Endodermal cell (in vitro differentiated cells): Measurements from ENCODE around the gene DNAJC3. TPM values are rescaled to one million over a fixed set of nuclear protein-coding genes. Genes with fewer than 3 reads are reported as not detected.

Experiments
- DNase-seq: peaks from one replicate; pipeline ENCODE4 v3.0.0-alpha.2; 2017
- H3K27ac ChIP-seq: 2 replicates; pipeline ENCODE4 v1.5.1; 2013; ENCODE audit warnings: mild to moderate bottlenecking, low read depth, low read length, moderate library complexity
- H3K27me3 ChIP-seq: 2 replicates; pipeline ENCODE4 v1.6.1; 2013; ENCODE audit warnings: mild to moderate bottlenecking, low read length, moderate library complexity; ENCODE audit not compliant: insufficient read depth, control insufficient read depth, poor library complexity, severe bottlenecking
- H3K36me3 ChIP-seq: 2 replicates; pipeline ENCODE4 v1.7.0; 2013; ENCODE audit warnings: mild to moderate bottlenecking, low read length, moderate library complexity; ENCODE audit not compliant: control insufficient read depth, insufficient read depth
- H3K4me1 ChIP-seq: one replicate; pipeline ENCODE4 v1.7.0; 2013; ENCODE audit warnings: low read length; ENCODE audit not compliant: control insufficient read depth, insufficient read depth
- H3K4me3 ChIP-seq: 2 replicates; pipeline ENCODE4 v1.5.1; 2013; ENCODE audit warnings: mild to moderate bottlenecking, low read length, moderate library complexity
- H3K9ac ChIP-seq: 2 replicates; pipeline ENCODE4 v1.6.1; 2013; ENCODE audit warnings: mild to moderate bottlenecking, low read length, moderate library complexity; ENCODE audit not compliant: poor library complexity, severe bottlenecking; ENCODE audit errors: extremely low read depth
- H3K9me3 ChIP-seq: 2 replicates; pipeline ENCODE4 v1.6.1; 2013; ENCODE audit warnings: mild to moderate bottlenecking, low read length, moderate library complexity; ENCODE audit not compliant: control insufficient read depth
- H3K27ac Mint-ChIP-seq: 2 replicates; pipeline ENCODE4 v1.8.0; 2020; ENCODE audit warnings: mixed read lengths
- H3K27me3 Mint-ChIP-seq: 2 replicates; pipeline ENCODE4 v1.8.0; 2021; ENCODE audit warnings: mild to moderate bottlenecking, mixed read lengths; ENCODE audit not compliant: insufficient read depth
- H3K36me3 Mint-ChIP-seq: 2 replicates; pipeline ENCODE4 v1.8.0; 2020; ENCODE audit warnings: low read depth, mixed read lengths
- H3K4me1 Mint-ChIP-seq: 2 replicates; pipeline ENCODE4 v1.8.0; 2020; ENCODE audit warnings: mixed read lengths
- H3K4me3 Mint-ChIP-seq: 2 replicates; pipeline ENCODE4 v1.8.0; 2020; ENCODE audit warnings: mild to moderate bottlenecking, moderate library complexity, mixed read lengths
- H3K9me3 Mint-ChIP-seq: 2 replicates; pipeline ENCODE4 v1.8.0; 2020; ENCODE audit warnings: mild to moderate bottlenecking, mixed read lengths
- CTCF ChIP-seq: fragments of 200-600 bp; sonication (generic); conservative IDR thresholded peaks from 2 replicates; pipeline ENCODE4 v1.5.0; 2021; ENCODE audit warnings: antibody characterized with exemption, mild to moderate bottlenecking
- whole genome bisulfite sequencing, 2 experiments: methylation state at CpG; one replicate each; pipeline versions ENCODE4 v1.1.5 to v1.1.7; 2013; ENCODE audit warnings: missing lambda C conversion rate in 2 of 2, mixed read lengths in 1 of 2; ENCODE audit not compliant: insufficient coverage in 1 of 2, insufficient read length in 1 of 2; 5-methylcytosine and 5-hydroxymethylcytosine counted together
- total RNA-seq, 2 donors: library from RNA; stranded (reverse); fragmentation: NEBNext Ultra II Directional in 1 of 2; extraction: Animal tissue kit (Norgen Biotek cat#: 25700) in 1 of 2; gene quantifications; 2 replicates in 1 of 2; 3 replicates in 1 of 2; pipeline ENCODE4 v1.2.1, GENCODE V29; 2021

The DNAJC3 gene
- total RNA-seq, 2 donors from 2014 or later, result 20.6 to 31.5 TPM

- Histone ChIP-seq H3K4me3 (no peak overlapping the region), H3K36me3 (no peaks in the 10 kb centered on the region), H3K9ac (no peak overlapping the region), H3K27ac (no peak overlapping the region), H3K4me1 (no peaks in the 10 kb centered on the region), H3K9me3 (peaks cover 8% of the 10 kb centered on the region), H3K27me3 (no peaks in the 10 kb centered on the region)
- Mint-ChIP-seq H3K4me1 (peaks cover 10% of the 10 kb centered on the region), H3K9me3 (no peaks in the 10 kb centered on the region), H3K36me3 (peaks cover 1% of the 10 kb centered on the region), H3K27me3 (no peaks in the 10 kb centered on the region), H3K4me3 (no peak overlapping the region), H3K27ac (peak overlapping the region; percentile 33)
- WGBS, 2 experiments, result 89 to 91% methylated on average over 5 to 6 of the region's 6 CpGs
- TF ChIP-seq CTCF, result no peak
- DNase-seq, result no peak
These were observed 20.2 kb downstream of the DNAJC3 start for GRCh38 chr13:95697052-95697680.

- Histone ChIP-seq H3K9me3 (peaks cover 8% of the 10 kb centered on the region), H3K36me3 (no peaks in the 10 kb centered on the region), H3K27ac (no peak overlapping the region), H3K27me3 (no peaks in the 10 kb centered on the region), H3K4me3 (no peak overlapping the region), H3K9ac (no peak overlapping the region), H3K4me1 (no peaks in the 10 kb centered on the region)
- Mint-ChIP-seq H3K36me3 (no peaks in the 10 kb centered on the region), H3K9me3 (no peaks in the 10 kb centered on the region), H3K27me3 (no peaks in the 10 kb centered on the region), H3K4me1 (peaks cover 10% of the 10 kb centered on the region), H3K4me3 (no peak overlapping the region), H3K27ac (no peak overlapping the region)
- no peak for DNase-seq
- 89 to 100% methylated on average over 2 to 5 of the region's 5 CpGs for WGBS, 2 experiments
- peak; percentile 68 for TF ChIP-seq CTCF
These were observed 21.3 kb downstream of the DNAJC3 start for GRCh38 chr13:95698047-95698749.

GRCh38 chr13:95703576-95703975 lies 26.6 kb downstream of the DNAJC3 start:
- no peaks in the 10 kb centered on the region for H3K36me3 Mint-ChIP-seq
- WGBS, 2 experiments, result 86 to 100% methylated on average over 1 to 2 of the region's 2 CpGs
- H3K27ac ChIP-seq, result no peak overlapping the region
- no peak overlapping the region for H3K27ac Mint-ChIP-seq
- no peaks in the 10 kb centered on the region for H3K27me3 Mint-ChIP-seq
- H3K4me1 Mint-ChIP-seq, result peaks cover 3% of the 10 kb centered on the region
- no peak overlapping the region for H3K4me3 ChIP-seq
- TF ChIP-seq CTCF, result no peak
- H3K36me3 ChIP-seq, result no peaks in the 10 kb centered on the region
- H3K9me3 Mint-ChIP-seq, result no peaks in the 10 kb centered on the region
- no peak overlapping the region for H3K9ac ChIP-seq
- no peak for DNase-seq
- no peak overlapping the region for H3K4me3 Mint-ChIP-seq
- H3K9me3 ChIP-seq, result no peaks in the 10 kb centered on the region
- H3K4me1 ChIP-seq, result no peaks in the 10 kb centered on the region
- no peaks in the 10 kb centered on the region for H3K27me3 ChIP-seq
